GM10847 (cell line): ENCODE measurements around the gene WNT5B.
A peak's percentile ranks its signal among the peaks of the same experiment; 100 is the strongest.

Experiments used
- POLR2A ChIP-seq: IDR thresholded peaks from 2 replicates; pipeline ENCODE4 v1.6.1; 2011; ENCODE audit not compliant: insufficient read length; ENCODE audit errors: extremely low read depth

Gene WNT5B

GRCh38 chr12:1655225-1655788, 26.3 kb downstream of the WNT5B start:
- no peak for TF ChIP-seq POLR2A

GRCh38 chr12:1656902-1657301, 27.9 kb downstream of the WNT5B start:
- TF ChIP-seq POLR2A = no peak

- TF ChIP-seq POLR2A = no peak
Observed at GRCh38 chr12:1657688-1658087, 28.7 kb downstream of the WNT5B start.

GRCh38 chr12:1660304-1661187, 31.5 kb downstream of the WNT5B start:
- no peak for TF ChIP-seq POLR2A

- TF ChIP-seq POLR2A = peak; percentile 29
Observed at GRCh38 chr12:1661553-1662335, 32.7 kb downstream of the WNT5B start.

GRCh38 chr12:1662761-1663439, 33.9 kb downstream of the WNT5B start:
- TF ChIP-seq POLR2A = no peak

- TF ChIP-seq POLR2A = no peak
Observed at GRCh38 chr12:1663440-1664132, 34.6 kb downstream of the WNT5B start.

GRCh38 chr12:1665366-1665765, 36.3 kb downstream of the WNT5B start:
- no peak for TF ChIP-seq POLR2A

GRCh38 chr12:1666215-1666614, 37.2 kb downstream of the WNT5B start:
- TF ChIP-seq POLR2A = no peak

- no peak for TF ChIP-seq POLR2A
Observed at GRCh38 chr12:1666685-1667162, 37.7 kb downstream of the WNT5B start.

- no peak for TF ChIP-seq POLR2A
Observed at GRCh38 chr12:1668833-1669543, 40.0 kb downstream of the WNT5B start.

GRCh38 chr12:1670358-1671268, 41.6 kb downstream of the WNT5B start:
- no peak for TF ChIP-seq POLR2A

- TF ChIP-seq POLR2A = no peak
Observed at GRCh38 chr12:1676043-1676442, 47.0 kb downstream of the WNT5B start.
